Progenitor cell of endocrine pancreas (in vitro differentiated cells): ENCODE measurements around the gene DNAL1. TPM values are rescaled to one million over a fixed set of nuclear protein-coding genes. Genes with fewer than 3 reads are reported as not detected.

ENCODE experiments used
- total RNA-seq: library from RNA; stranded (reverse); gene quantifications from 2 replicates; pipeline ENCODE4 v1.2.1, GENCODE V29; 2021

DNAL1 gene
- total RNA-seq, 1 donor from 2014 or later: 29.9 TPM

Other genes starting within 250 kb of the DNAL1 start
- 88.8 and 92.4 TPM in 2 replicates for gene NUMB, start 186.4 kb upstream of the DNAL1 start, total RNA-seq
- gene RIOX1, start 154.1 kb upstream of the DNAL1 start, total RNA-seq: 15.3 and 16.5 TPM in 2 replicates
- gene ACOT1, start 107.8 kb upstream of the DNAL1 start, total RNA-seq: 4.0 and 5.2 TPM in 2 replicates
- gene HEATR4, start 86.0 kb upstream of the DNAL1 start, total RNA-seq: 0.50 and 0.51 TPM in 2 replicates
- gene ACOT2, start 75.8 kb upstream of the DNAL1 start, total RNA-seq: 13.5 and 14.5 TPM in 2 replicates
- 1.3 and 1.5 TPM in 2 replicates for gene ACOT4, start 53.1 kb upstream of the DNAL1 start, total RNA-seq
- gene ACOT6, start 32.5 kb upstream of the DNAL1 start, total RNA-seq: not detected in 2 replicates
- 52.7 and 59.0 TPM in 2 replicates for gene PNMA1, start 69.4 kb downstream of the DNAL1 start, total RNA-seq
- 6.9 and 11.0 TPM in 2 replicates for gene PTGR2, start 206.8 kb downstream of the DNAL1 start, total RNA-seq
- 49.9 and 53.3 TPM in 2 replicates for gene ZNF410, start 241.9 kb downstream of the DNAL1 start, total RNA-seq